Activated naive CD4-positive, alpha-beta T cell treated with anti-CD3 and anti-CD28 coated beads, Interleukin-2, amount 50 U/mL, for 16 hours (primary cell): ENCODE results near the gene METTL16.

Experiments
- DNase-seq: peaks from one replicate; pipeline ENCODE4 v3.0.0-alpha.2; 2020

Gene METTL16

GRCh38 chr17:2393954-2394749 is 117.5 kb downstream of the METTL16 start:
- no peak for DNase-seq

- peak; percentile 92 for DNase-seq
Observed at GRCh38 chr17:2393174-2393953, 118.3 kb downstream of the METTL16 start.

GRCh38 chr17:2392252-2393173 is 119.2 kb downstream of the METTL16 start:
- peak; percentile 99 for DNase-seq

GRCh38 chr17:2391597-2392251 is 120.0 kb downstream of the METTL16 start:
- no peak for DNase-seq

GRCh38 chr17:2390199-2390836 is 121.4 kb downstream of the METTL16 start:
- no peak for DNase-seq

GRCh38 chr17:2388683-2389055 is 123.0 kb downstream of the METTL16 start:
- no peak for DNase-seq

GRCh38 chr17:2388020-2388682 is 123.5 kb downstream of the METTL16 start:
- no peak for DNase-seq

GRCh38 chr17:2387086-2388019 is 124.3 kb downstream of the METTL16 start:
- DNase-seq = no peak

GRCh38 chr17:2386400-2387085 is 125.1 kb downstream of the METTL16 start:
- no peak for DNase-seq

- no peak for DNase-seq
Observed at GRCh38 chr17:2385240-2386210, 126.2 kb downstream of the METTL16 start.

GRCh38 chr17:2384439-2385127 is 127.1 kb downstream of the METTL16 start:
- no peak for DNase-seq

- DNase-seq = no peak
Observed at GRCh38 chr17:2383628-2384167, 128.0 kb downstream of the METTL16 start.

- DNase-seq = no peak
Observed at GRCh38 chr17:2380950-2381649, 130.6 kb downstream of the METTL16 start.

GRCh38 chr17:2380226-2380922 is 131.3 kb downstream of the METTL16 start:
- DNase-seq = no peak

- no peak for DNase-seq
Observed at GRCh38 chr17:2379489-2380225, 132.0 kb downstream of the METTL16 start.
